ENCODE data around the gene BRINP1.

Gene BRINP1

DNA sequence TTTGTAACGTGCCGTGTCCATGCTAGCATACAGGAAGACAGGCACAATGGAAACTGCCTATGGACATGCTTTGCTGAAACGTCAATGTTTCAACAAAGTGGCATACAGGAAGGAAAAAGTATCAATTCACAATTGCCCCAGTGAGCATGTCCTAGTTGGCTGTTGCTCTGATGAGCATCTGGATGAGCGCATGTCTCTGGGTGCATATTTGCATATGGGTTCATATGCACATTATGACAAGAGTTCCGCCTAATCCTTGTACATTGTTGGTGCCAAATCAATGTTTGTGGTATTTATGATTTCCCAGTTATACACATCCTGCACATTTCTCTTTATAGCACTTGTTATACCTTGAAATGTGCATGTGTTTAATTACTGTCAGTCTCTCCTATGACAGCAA is 58.5 kb downstream of the BRINP1 start:
- Mint-ChIP-seq H3K4me1 (no peaks in the 10 kb centered on the region), H3K9me3 (no peaks in the 10 kb centered on the region)

DNA sequence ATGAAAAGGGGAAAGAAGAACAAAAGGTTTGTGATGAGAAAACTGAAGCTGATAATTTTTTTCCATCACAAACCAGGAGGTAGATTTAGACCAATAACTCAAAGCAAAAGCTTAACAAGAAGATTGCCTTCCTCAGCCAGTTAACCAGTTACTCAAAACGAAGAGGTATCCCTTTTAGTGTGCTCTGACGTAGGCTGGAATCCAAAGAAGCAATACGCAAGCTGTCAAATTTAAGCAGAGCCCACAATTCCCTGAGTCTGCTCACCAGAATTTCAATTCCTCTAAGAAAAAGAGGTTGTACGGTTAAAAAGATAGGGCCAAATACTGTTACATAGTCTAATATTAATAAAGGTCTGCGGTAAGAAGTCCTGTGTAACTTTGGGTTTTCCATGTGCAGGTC is 61.8 kb downstream of the BRINP1 start:
- Mint-ChIP-seq H3K27me3 (no peaks in the 10 kb centered on the region), H3K4me1 (no peaks in the 10 kb centered on the region), H3K27ac (no peak overlapping the region), H3K9me3 (no peaks in the 10 kb centered on the region), H3K36me3 (no peaks in the 10 kb centered on the region), H3K4me3 (no peak overlapping the region)

More for the DNA sequence above, 58.5 kb downstream of the BRINP1 start:
- Mint-ChIP-seq H3K27ac (no peak overlapping the region), H3K36me3 (no peaks in the 10 kb centered on the region), H3K4me3 (no peak overlapping the region), H3K27me3 (no peaks in the 10 kb centered on the region)

DNA sequence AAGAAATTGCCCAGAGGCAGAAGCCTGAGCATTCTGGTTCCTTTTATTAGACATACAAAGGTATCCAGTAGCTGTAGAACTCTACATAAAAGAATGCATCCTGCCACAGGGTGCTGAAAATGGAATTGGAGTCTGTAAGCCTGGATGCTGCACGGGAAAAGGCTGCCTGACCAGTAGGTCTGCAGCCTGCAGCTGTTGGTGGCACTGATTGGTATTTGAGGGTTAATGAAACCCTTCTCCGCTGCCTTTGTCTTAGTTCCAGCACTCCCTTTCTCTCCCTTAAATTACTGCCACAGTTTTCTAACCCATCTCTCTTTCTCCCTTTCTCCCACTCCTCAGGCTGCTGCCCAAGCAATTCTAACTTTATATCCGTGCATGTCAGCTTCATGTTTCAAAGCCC is 64.7 kb downstream of the BRINP1 start:
- Mint-ChIP-seq H3K4me3 (no peak overlapping the region), H3K4me1 (no peaks in the 10 kb centered on the region), H3K36me3 (no peaks in the 10 kb centered on the region), H3K27me3 (no peaks in the 10 kb centered on the region), H3K27ac (no peak overlapping the region), H3K9me3 (peaks cover 3% of the 10 kb centered on the region)

DNA sequence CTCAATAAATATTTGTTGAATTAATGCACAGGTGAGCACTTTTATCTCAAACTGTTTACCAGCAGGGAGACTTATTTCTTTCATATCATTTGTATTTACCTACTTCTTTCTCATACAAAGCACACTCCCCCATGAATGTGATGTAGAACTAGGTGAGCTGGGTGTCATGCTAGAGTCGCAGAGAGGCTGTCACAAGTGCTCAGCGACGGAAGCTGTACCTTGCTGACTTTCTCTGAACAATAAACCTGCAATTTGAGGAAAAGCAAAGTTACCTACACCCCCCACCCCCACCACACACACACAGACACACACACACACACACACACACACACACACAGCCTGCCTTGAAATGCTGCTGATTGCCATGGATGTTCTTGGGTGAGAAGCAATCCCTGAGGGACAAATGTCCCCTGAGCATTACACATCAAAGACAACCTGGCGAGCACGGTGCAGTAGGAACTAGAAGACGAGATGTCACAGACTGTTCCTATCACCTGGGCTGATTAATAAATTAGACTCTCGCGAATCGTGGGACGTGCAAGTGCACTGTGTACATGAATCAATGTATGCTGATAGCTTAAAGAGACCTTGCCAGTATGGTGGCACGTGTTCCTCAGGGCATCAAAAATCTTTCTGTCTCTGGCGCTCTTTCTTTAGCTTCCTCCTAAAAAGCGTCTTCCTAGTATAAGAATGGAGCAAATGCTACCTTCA is 66.1 kb downstream of the BRINP1 start:
- Mint-ChIP-seq H3K4me1 (no peaks in the 10 kb centered on the region), H3K9me3 (peaks cover 3% of the 10 kb centered on the region), H3K27me3 (no peaks in the 10 kb centered on the region), H3K4me3 (no peak overlapping the region), H3K27ac (no peak overlapping the region), H3K36me3 (no peaks in the 10 kb centered on the region)

DNA sequence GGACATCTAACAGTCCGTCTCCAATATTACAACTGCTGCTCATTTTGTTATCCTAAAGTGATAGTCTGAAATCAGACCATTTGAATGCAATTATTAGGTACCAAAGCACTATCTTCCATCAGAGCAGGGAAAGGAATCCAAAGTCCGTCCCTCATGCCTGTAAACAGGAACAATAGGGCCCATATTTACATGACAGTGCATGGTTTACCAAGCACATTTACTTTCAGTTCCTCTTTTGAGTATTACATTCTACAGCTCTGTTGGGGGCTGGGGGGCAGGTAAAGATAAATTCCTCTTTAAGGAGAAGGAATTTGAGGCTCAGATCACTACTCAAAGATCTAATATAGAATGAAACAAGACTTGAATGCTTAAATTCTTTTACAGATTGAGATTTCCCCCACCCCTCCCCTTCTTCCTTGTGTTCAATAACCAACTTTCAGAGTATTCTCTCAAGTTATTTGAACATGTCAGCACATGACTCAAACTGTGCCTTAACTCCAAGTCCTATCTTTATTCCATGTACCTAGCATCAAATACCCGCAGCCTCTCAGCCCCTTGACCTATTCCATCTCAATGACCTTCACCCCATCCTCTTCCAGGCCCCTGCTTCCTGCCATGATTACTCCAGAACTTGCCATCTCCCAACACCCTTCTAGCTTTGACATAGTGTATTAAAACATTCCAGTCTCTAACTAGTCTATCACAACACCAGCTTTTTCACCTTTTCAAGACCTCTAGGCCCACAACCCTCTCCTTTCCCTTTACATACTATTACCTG is 71.0 kb downstream of the BRINP1 start:
- Mint-ChIP-seq H3K36me3 (no peaks in the 10 kb centered on the region), H3K27me3 (no peaks in the 10 kb centered on the region), H3K9me3 (peaks cover 3% of the 10 kb centered on the region), H3K4me3 (no peak overlapping the region), H3K4me1 (no peaks in the 10 kb centered on the region), H3K27ac (no peak overlapping the region)

DNA sequence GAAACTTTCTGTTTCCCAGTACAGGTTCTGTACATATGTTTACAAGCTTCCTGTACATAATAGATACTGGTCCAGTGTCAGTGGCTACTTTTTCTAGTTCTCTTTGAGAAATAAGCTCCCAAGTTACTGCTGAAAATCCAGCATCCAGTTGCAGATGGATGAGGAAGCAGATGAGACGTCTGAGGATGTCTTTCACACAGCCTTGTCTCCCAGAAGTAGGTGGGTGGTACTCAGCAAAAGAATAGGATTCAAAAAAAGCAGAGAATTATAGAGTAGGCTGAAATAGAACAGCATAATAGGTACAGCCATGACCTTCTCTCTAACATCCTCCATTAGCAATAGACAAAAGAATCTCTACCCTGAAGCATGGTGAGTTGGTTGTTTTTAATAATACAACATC is 77.7 kb downstream of the BRINP1 start:
- no peak overlapping the region for H3K4me3 Mint-ChIP-seq
- no peak overlapping the region for H3K27ac Mint-ChIP-seq
- H3K36me3 Mint-ChIP-seq = no peaks in the 10 kb centered on the region

DNA sequence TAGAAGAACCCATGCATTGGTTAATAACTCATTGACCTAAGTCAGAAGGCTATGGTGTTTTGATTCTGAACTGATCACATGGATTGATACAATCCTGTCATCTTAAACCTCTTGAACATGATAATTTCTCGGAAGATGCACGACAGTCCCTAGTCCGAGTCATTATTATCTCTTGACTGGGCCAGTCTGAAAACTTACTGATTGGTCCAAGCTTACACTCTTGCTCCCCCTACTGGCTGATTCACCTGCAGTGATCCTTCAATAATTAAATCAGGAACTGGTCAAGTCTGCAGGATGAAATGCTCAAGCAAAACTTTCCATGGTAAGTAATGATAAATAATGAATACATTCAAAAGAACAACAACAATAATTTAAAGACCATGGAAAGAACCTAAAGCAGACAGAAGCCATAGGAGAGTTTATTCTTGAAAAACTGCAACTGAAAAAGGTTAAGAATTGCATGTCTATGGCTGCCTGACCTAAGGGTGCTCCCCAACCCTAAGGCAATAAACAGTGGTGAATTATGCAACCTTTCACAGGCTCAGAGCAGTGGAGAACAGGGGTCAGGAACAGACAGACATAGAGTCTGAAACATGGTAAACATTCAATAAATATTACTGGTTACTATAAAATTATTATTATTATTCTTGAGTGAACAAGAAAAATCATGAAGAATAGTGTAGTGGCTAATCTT is 79.3 kb downstream of the BRINP1 start:
- Mint-ChIP-seq H3K4me1 (no peaks in the 10 kb centered on the region), H3K36me3 (no peaks in the 10 kb centered on the region), H3K9me3 (peaks cover 4% of the 10 kb centered on the region), H3K27ac (no peak overlapping the region), H3K27me3 (peaks cover 4% of the 10 kb centered on the region), H3K4me3 (no peak overlapping the region)

More for the DNA sequence above, 77.7 kb downstream of the BRINP1 start:
- H3K4me1 Mint-ChIP-seq = no peaks in the 10 kb centered on the region
- peaks cover 4% of the 10 kb centered on the region for H3K9me3 Mint-ChIP-seq
- H3K27me3 Mint-ChIP-seq = peaks cover 4% of the 10 kb centered on the region

DNA sequence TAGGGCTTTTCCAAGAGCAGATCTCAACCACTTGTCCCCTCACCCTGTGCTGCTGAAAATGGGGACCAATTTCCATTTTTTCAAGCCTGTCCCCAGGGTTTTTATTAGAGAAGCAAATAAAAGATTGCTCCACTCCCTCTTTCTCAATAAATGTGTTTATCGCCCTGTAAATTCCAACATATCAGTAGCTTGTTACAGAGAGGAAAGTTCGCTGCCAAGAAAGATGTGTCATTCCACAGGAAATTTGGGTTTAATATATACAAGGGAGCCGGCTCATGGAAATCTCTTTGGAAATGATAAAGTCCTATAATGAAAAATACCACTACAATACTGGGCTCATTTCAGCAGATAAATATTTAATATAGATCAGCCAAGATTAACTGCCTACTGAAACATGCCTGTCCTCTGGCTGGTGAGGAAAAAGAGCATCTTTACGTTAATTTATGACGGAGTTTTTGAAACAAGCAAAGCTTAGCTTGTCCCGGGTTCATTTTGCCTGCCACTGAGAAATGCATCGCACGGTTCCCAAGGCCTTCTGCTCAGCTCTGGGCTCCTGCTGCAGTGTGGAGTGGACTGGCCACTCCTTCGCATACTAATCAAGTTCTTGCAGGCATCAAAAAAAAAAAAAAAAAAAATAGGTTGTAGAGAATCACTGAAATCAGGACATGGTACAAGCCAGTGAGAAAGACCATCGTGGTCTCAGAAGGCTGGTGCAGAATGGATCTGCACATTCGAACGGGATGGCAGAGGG is 84.5 kb downstream of the BRINP1 start:
- Mint-ChIP-seq H3K27me3 (no peaks in the 10 kb centered on the region), H3K4me3 (no peak overlapping the region), H3K27ac (no peak overlapping the region), H3K36me3 (no peaks in the 10 kb centered on the region), H3K9me3 (no peaks in the 10 kb centered on the region), H3K4me1 (no peaks in the 10 kb centered on the region)

DNA sequence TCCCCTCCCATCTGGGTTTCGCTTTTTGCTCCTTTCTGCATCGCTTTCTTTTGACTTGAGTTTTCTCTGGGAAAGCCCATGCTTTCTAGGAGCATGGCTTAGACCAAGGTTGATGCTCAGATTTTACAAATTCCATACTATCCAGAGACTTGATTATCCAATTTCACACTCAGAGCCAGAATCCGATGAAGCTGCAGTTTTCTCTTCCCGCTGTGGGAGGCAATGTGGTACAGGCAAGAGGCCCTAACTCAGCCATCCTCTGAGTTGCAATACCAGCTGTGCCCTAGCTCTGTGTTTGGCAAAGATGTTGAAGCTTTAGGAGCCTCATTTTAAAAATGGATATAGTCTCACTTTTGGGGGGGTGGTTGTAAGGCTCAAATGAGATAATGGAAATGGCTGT is 85.1 kb downstream of the BRINP1 start:
- no peaks in the 10 kb centered on the region for H3K36me3 Mint-ChIP-seq
- no peak overlapping the region for H3K4me3 Mint-ChIP-seq
- H3K9me3 Mint-ChIP-seq = no peaks in the 10 kb centered on the region

DNA sequence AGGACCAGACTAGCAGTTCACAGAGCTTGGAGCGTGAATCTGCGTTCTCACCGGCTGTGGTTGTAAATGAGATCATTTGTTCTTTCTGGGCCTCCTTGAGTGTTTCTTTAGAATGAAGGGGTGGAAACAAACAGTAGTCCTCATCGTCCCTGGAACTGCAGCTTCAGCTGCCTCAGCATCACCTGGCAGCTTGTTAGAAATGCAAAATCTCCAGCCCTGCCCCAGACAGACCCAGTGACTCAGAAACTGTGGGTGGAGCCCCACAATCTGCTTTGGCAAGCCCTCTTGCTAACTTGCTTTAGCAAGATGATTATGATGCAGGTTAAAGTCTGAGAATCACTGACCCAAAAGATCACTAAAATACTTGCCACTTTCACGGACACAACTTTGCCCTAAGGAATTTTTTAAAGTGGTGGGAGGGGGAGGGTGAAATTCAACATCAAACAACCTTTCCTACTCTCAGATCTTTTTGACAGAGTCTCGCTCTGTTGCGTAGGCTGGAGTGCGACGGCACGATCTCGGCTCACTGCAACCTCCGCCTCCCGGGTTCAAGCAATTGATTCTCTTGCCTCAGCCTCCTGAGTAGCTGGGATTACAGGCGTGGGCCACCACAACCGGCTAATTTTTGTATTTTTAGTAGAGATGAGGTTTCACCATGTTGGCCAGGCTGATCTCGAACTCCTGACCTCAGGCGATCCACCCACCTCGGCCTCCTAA is 86.0 kb downstream of the BRINP1 start:
- H3K9me3 Mint-ChIP-seq = no peaks in the 10 kb centered on the region
- H3K4me3 Mint-ChIP-seq = no peak overlapping the region
- no peaks in the 10 kb centered on the region for H3K27me3 Mint-ChIP-seq
- H3K4me1 Mint-ChIP-seq = no peaks in the 10 kb centered on the region
- no peak overlapping the region for H3K27ac Mint-ChIP-seq
- no peaks in the 10 kb centered on the region for H3K36me3 Mint-ChIP-seq

More for the DNA sequence above, 85.1 kb downstream of the BRINP1 start:
- Mint-ChIP-seq H3K27ac (no peak overlapping the region), H3K4me1 (no peaks in the 10 kb centered on the region), H3K27me3 (no peaks in the 10 kb centered on the region)

DNA sequence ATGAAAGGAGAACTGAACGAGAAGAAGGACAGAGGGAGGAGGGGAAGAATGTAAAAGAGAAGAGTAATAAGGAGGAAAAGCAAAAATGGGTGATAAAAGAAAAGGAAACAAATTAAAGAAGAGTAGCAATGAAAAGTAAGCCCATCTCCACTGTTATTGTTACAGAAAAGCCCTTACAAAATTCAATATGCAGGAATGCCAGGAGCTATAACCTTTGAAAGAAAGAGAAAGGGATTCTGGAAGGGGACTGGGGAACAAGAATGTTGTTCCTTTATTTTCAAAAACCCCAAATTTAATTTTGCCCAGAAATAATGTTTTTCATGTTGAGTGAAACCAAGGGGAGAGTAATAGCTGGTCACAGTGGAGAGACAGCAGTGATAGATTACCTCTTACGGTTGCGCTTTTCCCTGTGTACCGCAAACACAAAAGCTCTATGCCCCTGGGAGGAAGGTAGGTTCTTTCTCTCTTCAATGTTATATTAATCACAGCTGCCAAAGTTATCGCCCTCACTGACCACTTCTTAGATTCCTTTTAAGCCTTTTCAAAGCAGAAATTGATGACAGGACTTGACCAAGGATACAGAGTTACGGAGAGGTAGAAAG is 86.7 kb downstream of the BRINP1 start:
- no peak overlapping the region for H3K27ac Mint-ChIP-seq
- H3K27me3 Mint-ChIP-seq = peaks cover 4% of the 10 kb centered on the region
- no peaks in the 10 kb centered on the region for H3K36me3 Mint-ChIP-seq
- H3K4me3 Mint-ChIP-seq = no peak overlapping the region
- H3K9me3 Mint-ChIP-seq = no peaks in the 10 kb centered on the region
- no peaks in the 10 kb centered on the region for H3K4me1 Mint-ChIP-seq

DNA sequence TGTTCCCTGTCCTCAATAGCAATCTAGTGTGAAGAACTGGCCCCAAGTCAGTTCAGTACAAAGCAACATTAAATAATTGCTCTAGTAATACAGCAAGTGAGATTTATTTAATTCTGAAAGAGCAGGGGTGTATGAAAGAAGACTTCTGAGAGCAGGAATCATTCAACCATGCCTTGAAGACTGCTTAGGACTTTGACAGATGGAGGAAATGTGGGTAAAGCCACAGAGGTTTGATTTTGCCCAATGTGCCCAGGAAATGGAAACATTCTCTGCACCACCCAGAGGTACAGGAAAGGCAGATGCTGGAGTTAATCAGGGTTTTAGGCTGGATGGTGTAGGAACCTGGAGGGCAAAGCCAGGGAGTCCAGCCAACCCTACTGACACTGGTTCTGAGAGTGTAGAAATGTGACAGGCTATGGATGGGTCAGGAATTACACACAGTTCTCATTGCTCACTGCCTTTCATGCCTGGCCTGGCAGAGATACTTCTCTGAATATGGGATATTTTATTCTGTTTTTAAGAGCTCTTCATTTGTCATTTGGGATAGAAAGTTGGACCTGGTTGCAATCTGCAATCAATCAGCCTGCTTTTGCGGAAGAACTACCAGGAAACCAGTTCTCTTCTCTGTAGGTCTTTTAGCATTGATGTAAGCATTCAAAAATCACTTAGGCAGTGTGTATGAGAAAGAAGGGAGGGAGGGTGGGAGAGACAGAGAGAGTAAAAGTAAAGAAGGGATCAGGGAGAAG is 88.3 kb downstream of the BRINP1 start:
- Mint-ChIP-seq H3K4me1 (no peaks in the 10 kb centered on the region), H3K4me3 (no peak overlapping the region), H3K27me3 (peaks cover 4% of the 10 kb centered on the region)

DNA sequence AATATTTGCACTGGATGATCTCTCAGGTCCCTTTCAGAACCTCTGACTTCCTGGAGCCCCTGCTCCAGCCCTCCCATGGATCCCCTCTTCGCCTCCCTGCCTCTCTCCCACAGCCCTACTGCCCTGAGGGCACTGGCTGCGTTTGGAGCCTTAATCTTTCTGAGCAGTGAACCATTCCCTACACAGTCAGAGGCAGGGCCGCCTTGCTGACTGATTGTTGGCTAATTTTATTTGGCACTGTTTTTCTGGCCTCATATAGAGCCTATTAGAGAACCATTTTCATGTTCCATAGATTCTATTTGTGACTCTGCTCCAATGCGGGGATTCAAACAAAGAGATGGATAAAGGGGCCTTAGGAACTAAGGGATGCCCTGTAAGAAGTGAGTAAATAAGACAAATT is 91.1 kb downstream of the BRINP1 start:
- Mint-ChIP-seq H3K4me3 (no peak overlapping the region), H3K4me1 (no peaks in the 10 kb centered on the region), H3K36me3 (no peaks in the 10 kb centered on the region), H3K27ac (no peak overlapping the region), H3K9me3 (peaks cover 4% of the 10 kb centered on the region), H3K27me3 (peaks cover 4% of the 10 kb centered on the region)

More for the DNA sequence above, 88.3 kb downstream of the BRINP1 start:
- peaks cover 4% of the 10 kb centered on the region for H3K9me3 Mint-ChIP-seq
- H3K27ac Mint-ChIP-seq = no peak overlapping the region
- H3K36me3 Mint-ChIP-seq = no peaks in the 10 kb centered on the region

DNA sequence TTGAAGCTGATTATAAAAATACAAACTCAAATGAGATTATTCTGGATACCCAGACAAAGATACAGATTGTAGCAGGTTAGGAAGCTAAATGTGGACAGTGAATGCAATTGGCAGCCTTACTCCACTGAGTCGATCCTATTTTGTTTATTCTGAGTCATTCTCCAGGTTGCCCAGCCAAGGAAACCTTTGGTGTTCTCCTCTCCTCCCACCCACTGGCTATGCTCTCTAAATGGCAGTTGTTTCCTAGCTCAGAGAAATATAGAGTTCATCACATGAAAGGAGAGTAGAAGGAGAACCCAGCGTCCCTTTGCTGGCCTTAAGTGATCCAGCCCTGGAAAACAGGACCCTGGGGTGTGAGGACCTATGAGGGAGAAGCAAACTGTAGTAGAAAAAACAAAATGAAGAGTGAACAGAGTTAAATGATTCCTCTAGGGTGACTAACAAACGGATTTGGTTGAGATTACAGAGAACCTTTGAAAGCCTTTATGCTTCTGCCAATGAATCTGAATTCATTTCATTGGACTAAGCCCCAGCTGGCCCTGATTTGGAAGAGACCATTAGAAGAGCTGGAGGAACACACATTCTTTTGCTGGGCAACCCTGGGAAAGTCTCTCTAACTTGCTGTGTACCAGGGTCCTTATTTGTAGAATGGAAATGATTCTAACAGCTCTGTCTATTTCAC is 95.1 kb downstream of the BRINP1 start:
- H3K9me3 Mint-ChIP-seq = peaks cover 4% of the 10 kb centered on the region
- no peak overlapping the region for H3K27ac Mint-ChIP-seq
- H3K27me3 Mint-ChIP-seq = peaks cover 4% of the 10 kb centered on the region
- no peak overlapping the region for H3K4me3 Mint-ChIP-seq
- no peaks in the 10 kb centered on the region for H3K4me1 Mint-ChIP-seq
- H3K36me3 Mint-ChIP-seq = no peaks in the 10 kb centered on the region
